Activated naive CD4-positive, alpha-beta T cell treated with anti-CD3 and anti-CD28 coated beads for 36 hours (primary cell): ENCODE measurements around the gene DSCAML1. TPM values are rescaled to one million over a fixed set of nuclear protein-coding genes. Genes with fewer than 3 reads are reported as not detected.
A peak's percentile ranks its signal among the peaks of the same experiment; 100 is the strongest.

Experiments used
- CTCF ChIA-PET: fragments of 350-600 bp; sonication (Branson Sonifier 250); formaldehyde crosslinking; loops from one replicate; lab custom pipeline; 2021; ENCODE audit warnings: antibody characterized with exemption; lab: Charles Lee
- DNase-seq: peaks from one replicate; pipeline ENCODE4 v3.0.0-alpha.2; 2020
- H3K27ac Mint-ChIP-seq: one replicate; pipeline ENCODE4 v1.8.0; 2021; ENCODE audit warnings: mild to moderate bottlenecking, mixed read lengths
- H3K27me3 Mint-ChIP-seq: one replicate; pipeline ENCODE4 v1.8.0; 2021; ENCODE audit warnings: low read depth, mixed read lengths
- H3K36me3 Mint-ChIP-seq: one replicate; pipeline ENCODE4 v1.8.0; 2021; ENCODE audit warnings: low read depth, mixed read lengths
- H3K4me1 Mint-ChIP-seq: one replicate; pipeline ENCODE4 v1.8.0; 2021; ENCODE audit warnings: low read depth, mixed read lengths
- H3K4me3 Mint-ChIP-seq: one replicate; pipeline ENCODE4 v1.8.0; 2021; ENCODE audit warnings: mild to moderate bottlenecking, moderate library complexity, mixed read lengths
- H3K9me3 Mint-ChIP-seq: one replicate; pipeline ENCODE4 v1.8.0; 2021; ENCODE audit warnings: mixed read lengths
- intact Hi-C: fragments of 100-400 bp; cut with micrococcal nuclease; formaldehyde crosslinking; loops from one replicate; pipeline ENCODE4 v1.15.1; 2023
- total RNA-seq, 2 experiments: library from RNA; stranded (reverse); gene quantifications; one replicate each; pipeline ENCODE4 v1.2.3, GENCODE V29; 2021

Gene DSCAML1
- total RNA-seq, 2 experiments from 2014 or later, result 0.17 to 0.30 TPM

DNA sequence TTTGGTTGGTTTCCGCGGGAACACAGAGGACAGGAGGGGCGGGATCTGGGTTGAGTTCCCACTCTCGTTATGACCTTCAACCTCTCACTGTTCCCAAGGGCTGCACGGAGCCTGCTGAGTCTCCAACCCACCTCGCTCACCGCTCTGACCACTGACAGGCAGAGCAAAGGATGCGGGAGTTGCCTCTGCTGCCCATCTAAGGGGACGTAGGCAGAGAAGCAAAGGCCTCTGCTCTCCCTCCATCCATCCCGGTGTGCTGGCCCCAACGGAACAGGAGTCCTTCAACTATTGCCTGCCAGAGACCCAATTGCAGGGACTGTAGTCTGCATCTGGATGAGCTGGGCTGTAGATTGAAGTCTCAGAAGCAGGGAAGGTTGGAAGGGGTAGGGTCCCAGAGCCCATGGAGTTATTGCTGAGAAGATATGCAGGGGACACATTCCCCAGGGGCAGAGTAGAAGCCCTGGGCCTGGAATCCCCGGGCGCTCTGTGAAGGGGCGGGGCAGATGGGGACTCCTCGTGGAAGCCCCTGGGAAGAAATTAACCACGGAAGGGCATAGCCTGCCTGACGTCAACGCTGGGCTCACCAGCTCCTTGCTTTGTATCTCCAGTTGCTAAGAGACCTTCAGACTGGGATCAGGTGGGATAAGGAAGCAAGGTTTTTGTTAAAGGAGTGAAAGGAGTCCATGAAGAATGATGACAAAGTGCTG lies 40.2 kb upstream of the DSCAML1 start:
- H3K36me3 Mint-ChIP-seq, result no peaks in the 10 kb centered on the region
- no peak for DNase-seq
- H3K4me1 Mint-ChIP-seq, result peaks cover 2% of the 10 kb centered on the region
- H3K27me3 Mint-ChIP-seq, result no peaks in the 10 kb centered on the region
- CTCF ChIA-PET, result no interaction called here
- intact Hi-C loops, result no loop called here
- no peak overlapping the region for H3K4me3 Mint-ChIP-seq
- no peaks in the 10 kb centered on the region for H3K9me3 Mint-ChIP-seq
- H3K27ac Mint-ChIP-seq, result no peak overlapping the region

GRCh38 chr11:117836077-117836960 lies 39.3 kb upstream of the DSCAML1 start:
- Mint-ChIP-seq H3K9me3 (no peaks in the 10 kb centered on the region), H3K27me3 (no peaks in the 10 kb centered on the region), H3K4me1 (peaks cover 4% of the 10 kb centered on the region), H3K4me3 (no peak overlapping the region), H3K27ac (no peak overlapping the region), H3K36me3 (no peaks in the 10 kb centered on the region)
- CTCF ChIA-PET, result interaction anchor here (4.4 kb wide), 1 partner anchor 111 kb away, joined by 24 read pairs; no protein-coding TSS in a partner anchor
- intact Hi-C loops, result no loop called here
- no peak for DNase-seq

GRCh38 chr11:117835576-117835975 lies 38.6 kb upstream of the DSCAML1 start:
- H3K9me3 Mint-ChIP-seq, result no peaks in the 10 kb centered on the region
- H3K4me3 Mint-ChIP-seq, result no peak overlapping the region
- H3K27me3 Mint-ChIP-seq, result no peaks in the 10 kb centered on the region
- H3K4me1 Mint-ChIP-seq, result peaks cover 11% of the 10 kb centered on the region
- H3K27ac Mint-ChIP-seq, result no peak overlapping the region
- no peak for DNase-seq
- intact Hi-C loops, result no loop called here
- CTCF ChIA-PET, result interaction anchor here (1.1 to 4.4 kb wide), 2 partner anchors 10 to 111 kb away, joined by 3 to 24 read pairs; no protein-coding TSS in a partner anchor
- no peaks in the 10 kb centered on the region for H3K36me3 Mint-ChIP-seq

DNA sequence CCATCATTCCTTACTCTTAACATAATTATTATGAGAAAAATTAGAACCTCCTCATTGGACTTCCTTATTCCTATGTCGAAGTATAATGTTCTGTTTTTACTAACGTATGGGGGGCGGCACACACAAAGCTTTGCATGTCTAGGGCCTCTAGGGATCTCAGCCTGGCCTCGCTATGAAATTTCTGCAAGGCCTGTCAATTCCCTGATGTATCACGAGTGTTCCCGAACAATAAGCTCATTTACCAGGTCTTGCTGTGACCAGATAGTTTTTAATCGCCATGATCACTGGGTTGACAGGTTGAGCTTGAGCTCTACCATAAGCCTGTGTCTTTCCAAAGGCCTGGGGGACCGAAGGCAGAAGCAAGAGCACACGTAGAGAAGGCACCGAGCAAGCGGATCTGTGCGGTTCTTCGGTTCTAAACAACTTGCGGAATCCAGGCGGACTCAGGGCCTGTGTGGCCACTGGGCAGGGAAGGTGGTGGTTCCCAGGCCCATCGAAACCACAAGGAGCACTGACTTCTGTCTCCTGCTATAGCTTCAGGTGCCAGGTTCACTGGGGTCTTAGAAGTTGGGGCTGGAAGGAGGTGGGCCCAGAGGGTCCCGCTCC lies 37.9 kb upstream of the DSCAML1 start:
- intact Hi-C loops, result no loop called here
- H3K27me3 Mint-ChIP-seq, result no peaks in the 10 kb centered on the region
- no peak overlapping the region for H3K27ac Mint-ChIP-seq
- DNase-seq, result no peak
- H3K4me1 Mint-ChIP-seq, result peaks cover 18% of the 10 kb centered on the region
- CTCF ChIA-PET, result interaction anchor here (0.7 to 4.4 kb wide), 7 partner anchors 9 to 219 kb away, joined by 3 to 24 read pairs (median 8); no protein-coding TSS in a partner anchor
- no peak overlapping the region for H3K4me3 Mint-ChIP-seq
- H3K36me3 Mint-ChIP-seq, result no peaks in the 10 kb centered on the region
- H3K9me3 Mint-ChIP-seq, result no peaks in the 10 kb centered on the region

GRCh38 chr11:117834068-117834810 lies 37.2 kb upstream of the DSCAML1 start:
- H3K9me3 Mint-ChIP-seq, result no peaks in the 10 kb centered on the region
- H3K36me3 Mint-ChIP-seq, result no peaks in the 10 kb centered on the region
- no peak overlapping the region for H3K27ac Mint-ChIP-seq
- CTCF ChIA-PET, result interaction anchor here (0.8 to 4.4 kb wide), 9 partner anchors 9 to 220 kb away, joined by 3 to 24 read pairs (median 8); no protein-coding TSS in a partner anchor
- no peak overlapping the region for H3K4me3 Mint-ChIP-seq
- DNase-seq, result no peak
- peaks cover 23% of the 10 kb centered on the region for H3K4me1 Mint-ChIP-seq
- intact Hi-C loops, result no loop called here
- H3K27me3 Mint-ChIP-seq, result no peaks in the 10 kb centered on the region

- no peak for DNase-seq
- CTCF ChIA-PET, result interaction anchor here (1.2 to 4.4 kb wide), 7 partner anchors 10 to 220 kb away, joined by 3 to 24 read pairs (median 9); no protein-coding TSS in a partner anchor
- Mint-ChIP-seq H3K27ac (no peak overlapping the region), H3K4me3 (no peak overlapping the region), H3K36me3 (no peaks in the 10 kb centered on the region), H3K9me3 (no peaks in the 10 kb centered on the region), H3K4me1 (peaks cover 29% of the 10 kb centered on the region), H3K27me3 (no peaks in the 10 kb centered on the region)
- intact Hi-C loops, result no loop called here
Observed at GRCh38 chr11:117833401-117833891, 36.4 kb upstream of the DSCAML1 start.

DNA sequence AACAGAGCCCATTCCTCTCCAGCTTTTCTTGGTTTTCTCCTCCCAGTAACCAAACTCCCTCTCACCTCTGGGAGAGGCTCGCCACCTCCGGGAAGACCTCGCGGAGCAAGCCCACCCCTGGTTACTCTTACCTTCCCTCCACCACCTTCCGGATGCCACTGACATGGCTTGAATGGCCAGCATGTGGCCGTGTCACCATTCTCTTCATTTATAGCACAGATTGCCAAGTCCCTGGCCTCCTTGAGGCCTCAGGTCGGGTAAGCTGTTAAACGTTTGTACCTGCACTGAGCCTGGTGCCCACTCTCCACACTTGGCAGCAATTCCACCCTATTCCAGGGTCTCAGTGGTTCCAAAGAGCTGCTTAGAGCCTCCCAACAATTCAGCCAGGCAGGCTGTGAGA lies 35.5 kb upstream of the DSCAML1 start:
- Mint-ChIP-seq H3K27ac (no peak overlapping the region), H3K9me3 (no peaks in the 10 kb centered on the region), H3K36me3 (no peaks in the 10 kb centered on the region), H3K4me3 (no peak overlapping the region), H3K27me3 (no peaks in the 10 kb centered on the region), H3K4me1 (peaks cover 38% of the 10 kb centered on the region)
- intact Hi-C loops, result no loop called here
- CTCF ChIA-PET, result interaction anchor here (1.5 to 4.4 kb wide), 5 partner anchors 11 to 221 kb away, joined by 3 to 24 read pairs (median 14); no protein-coding TSS in a partner anchor
- DNase-seq, result no peak

- Mint-ChIP-seq H3K36me3 (no peaks in the 10 kb centered on the region), H3K4me1 (peaks cover 41% of the 10 kb centered on the region), H3K27me3 (no peaks in the 10 kb centered on the region), H3K4me3 (no peak overlapping the region), H3K9me3 (no peaks in the 10 kb centered on the region), H3K27ac (no peak overlapping the region)
- intact Hi-C loops, result no loop called here
- DNase-seq, result no peak
- CTCF ChIA-PET, result interaction anchor here (0.6 to 4.4 kb wide), 5 partner anchors 24 to 222 kb away, joined by 4 to 24 read pairs (median 14); no protein-coding TSS in a partner anchor
Observed at GRCh38 chr11:117831661-117832415, 34.8 kb upstream of the DSCAML1 start.

DNA sequence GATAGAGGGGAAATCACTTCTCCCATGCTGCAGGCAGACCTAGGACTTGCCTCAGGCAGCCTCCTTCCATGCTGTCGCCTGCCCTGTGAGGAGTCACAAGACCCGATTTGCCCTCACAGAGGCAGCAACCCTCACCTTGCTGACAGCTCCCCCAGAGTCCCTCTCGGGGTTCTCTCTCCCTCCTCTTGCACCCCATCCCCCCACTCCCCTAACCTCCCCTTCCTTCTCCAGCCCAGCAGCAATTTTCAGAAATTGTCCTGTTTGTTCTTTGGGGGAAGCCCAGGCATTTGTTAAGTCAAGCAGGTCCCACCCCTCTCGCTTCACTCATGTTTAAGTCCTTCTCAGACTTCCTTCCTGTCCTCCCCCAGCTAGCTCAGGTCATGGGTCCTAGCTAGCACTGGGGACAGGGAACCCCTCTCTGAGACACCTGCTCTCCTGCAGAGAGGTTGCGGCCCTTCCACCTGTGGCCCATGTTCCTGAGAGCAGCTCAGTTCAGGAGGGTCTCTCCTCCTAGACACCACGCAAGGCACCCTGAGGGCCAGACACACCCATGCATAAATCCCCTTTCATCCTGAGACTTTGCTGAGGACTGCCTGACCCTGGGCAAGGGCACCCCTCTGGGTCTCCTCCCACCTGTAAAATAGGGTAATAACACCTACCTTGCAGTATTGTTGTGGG lies 33.8 kb upstream of the DSCAML1 start:
- H3K9me3 Mint-ChIP-seq, result no peaks in the 10 kb centered on the region
- intact Hi-C loops, result no loop called here
- CTCF ChIA-PET, result interaction anchor here (0.6 to 3.1 kb wide), 5 partner anchors 13 to 223 kb away, joined by 3 to 14 read pairs (median 4); no protein-coding TSS in a partner anchor
- peak overlapping the region; percentile 38 for H3K27ac Mint-ChIP-seq
- H3K36me3 Mint-ChIP-seq, result no peaks in the 10 kb centered on the region
- H3K27me3 Mint-ChIP-seq, result no peaks in the 10 kb centered on the region
- no peak overlapping the region for H3K4me3 Mint-ChIP-seq
- DNase-seq, result peak; percentile 48
- peaks cover 42% of the 10 kb centered on the region for H3K4me1 Mint-ChIP-seq

GRCh38 chr11:117830072-117830471 lies 33.1 kb upstream of the DSCAML1 start:
- Mint-ChIP-seq H3K4me3 (no peak overlapping the region), H3K36me3 (no peaks in the 10 kb centered on the region), H3K27ac (no peak overlapping the region), H3K27me3 (no peaks in the 10 kb centered on the region), H3K9me3 (no peaks in the 10 kb centered on the region), H3K4me1 (peaks cover 42% of the 10 kb centered on the region)
- DNase-seq, result no peak
- intact Hi-C loops, result no loop called here
- CTCF ChIA-PET, result interaction anchor here (0.7 to 3.1 kb wide), 6 partner anchors 13 to 223 kb away, joined by 3 to 17 read pairs (median 4); no protein-coding TSS in a partner anchor
